GM19043 (cell line): ENCODE results near the gene C16orf95.

Source experiments
- ATAC-seq: cut with Tn5 transposase; IDR thresholded peaks from one replicate; pipeline ENCODE4 v1.9.1; 2021; ENCODE audit warnings: low read depth; ENCODE audit not compliant: unreplicated experiment

Gene C16orf95

DNA sequence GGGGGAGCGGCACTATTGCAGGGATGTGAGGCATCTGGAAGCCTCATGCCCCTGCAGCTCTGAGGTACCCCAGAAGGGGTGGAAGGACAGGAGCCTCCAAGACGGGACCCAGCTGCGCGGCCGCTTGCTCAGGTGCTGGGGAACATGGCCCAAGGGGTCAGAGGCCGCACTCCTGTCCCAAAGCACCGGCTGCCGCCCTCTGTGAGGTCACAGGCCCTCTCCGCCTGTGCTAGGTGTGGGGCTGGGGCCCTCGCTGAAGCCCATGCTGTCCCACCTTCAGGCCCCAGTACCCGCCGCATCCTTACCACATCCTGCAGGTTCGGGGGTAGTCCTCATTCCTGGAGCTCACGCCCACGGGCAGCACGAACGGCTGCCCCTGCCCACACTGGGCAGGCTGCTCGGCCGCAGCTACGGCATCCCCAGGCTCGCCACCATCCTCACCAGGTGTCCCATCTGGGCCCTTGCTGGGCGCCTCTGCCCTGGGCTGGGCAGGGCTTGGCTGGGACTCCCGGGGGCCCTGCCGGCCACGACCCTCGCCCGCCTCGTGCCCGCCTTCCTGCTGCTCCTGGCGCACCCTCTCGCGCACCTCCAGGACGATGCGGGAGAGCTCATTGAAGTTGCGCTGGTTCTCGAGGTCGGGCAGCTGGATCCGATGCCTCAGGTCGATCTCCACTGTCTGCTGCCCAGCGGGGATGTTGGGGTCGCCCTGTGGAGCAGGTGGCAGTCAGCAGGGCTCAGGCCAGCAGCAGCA, 16.6 kb upstream of the C16orf95 start:
- no peak for ATAC-seq

DNA sequence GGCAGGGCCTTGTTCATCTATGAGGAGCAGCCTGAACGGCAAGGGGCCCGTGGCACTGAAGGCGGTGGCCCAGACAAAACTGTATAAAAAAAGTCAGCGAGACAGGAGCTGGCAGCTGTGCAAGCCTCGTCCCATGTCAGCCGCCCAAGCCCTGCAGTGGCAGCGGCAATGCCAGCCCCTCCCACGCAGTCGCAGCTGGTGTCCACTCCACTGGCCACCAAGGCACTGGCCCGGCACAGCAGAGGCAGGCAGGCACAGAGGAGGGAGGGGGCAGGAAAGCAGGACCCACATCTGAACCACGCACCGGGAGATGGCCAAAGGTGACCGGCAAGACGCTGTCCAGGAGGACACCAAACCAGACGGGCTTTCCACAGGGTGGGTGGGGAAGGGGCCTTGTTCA, 15.9 kb upstream of the C16orf95 start:
- no peak for ATAC-seq

DNA sequence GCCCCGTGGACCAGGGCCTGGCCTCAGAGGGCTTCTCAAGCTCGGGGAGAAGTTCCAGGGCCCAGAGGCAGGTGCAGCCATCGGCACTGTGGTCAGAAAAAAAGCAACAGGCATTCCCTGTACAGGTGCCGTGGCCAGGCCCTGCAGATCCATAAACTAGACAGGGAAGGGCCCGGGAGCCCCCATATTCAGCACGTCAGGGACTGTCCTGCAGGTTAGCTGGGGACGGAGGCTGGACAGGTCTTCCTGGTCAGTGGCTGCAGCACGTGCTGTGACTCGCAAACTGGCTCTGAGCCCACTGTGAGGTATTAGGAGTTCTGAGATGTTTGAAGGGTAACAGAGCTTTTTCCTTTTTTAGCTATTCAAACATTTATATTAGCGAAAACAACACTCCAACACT, 15.0 kb upstream of the C16orf95 start:
- ATAC-seq: no peak

DNA sequence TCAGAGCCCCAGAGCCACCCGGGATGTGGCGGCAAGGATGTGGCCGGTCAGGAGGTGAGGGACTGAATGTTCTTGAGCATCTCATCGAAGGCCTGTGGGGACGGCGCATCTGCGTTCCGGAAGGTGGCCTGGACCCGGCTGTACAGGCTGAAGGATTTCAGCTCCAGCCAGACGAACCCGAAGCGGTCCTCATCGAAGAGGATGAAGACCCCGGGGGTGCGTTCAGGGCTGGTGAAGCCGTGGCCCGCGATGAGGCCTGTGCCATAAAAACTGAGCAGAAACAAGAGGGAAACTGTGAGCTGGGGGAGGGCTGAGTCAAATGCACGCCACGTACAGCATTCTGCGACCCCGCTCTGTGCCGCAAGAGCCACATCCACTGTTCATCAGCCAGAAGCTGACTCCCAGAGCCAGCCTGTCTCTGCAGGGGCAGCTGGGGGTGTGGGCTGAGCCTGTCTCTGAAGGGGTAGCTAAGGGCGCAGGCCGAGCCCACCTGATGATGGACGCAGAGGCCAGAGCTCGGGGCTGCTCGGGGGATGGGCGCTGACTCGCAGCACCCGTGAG, 14.1 kb upstream of the C16orf95 start:
- ATAC-seq: no peak

DNA sequence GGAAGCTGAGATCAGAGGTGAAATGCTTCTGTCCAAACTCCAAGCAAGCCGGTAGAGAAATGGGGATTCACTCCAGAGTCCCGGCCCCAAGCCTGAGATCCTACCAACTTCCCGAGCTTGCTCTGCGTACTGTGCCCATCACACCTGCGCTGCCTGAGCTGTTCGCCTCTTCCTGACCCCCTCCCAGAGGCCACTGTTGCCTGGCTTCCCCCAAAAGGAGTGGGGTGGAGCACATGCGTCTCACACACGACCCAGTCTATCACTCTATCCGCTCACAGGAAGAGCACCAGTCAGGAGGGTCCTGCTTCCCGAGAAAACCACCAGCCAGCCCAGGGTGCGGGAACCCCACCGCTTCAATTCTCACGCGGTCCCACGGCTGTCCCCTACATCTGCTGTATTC, 13.5 kb upstream of the C16orf95 start:
- ATAC-seq: no peak

DNA sequence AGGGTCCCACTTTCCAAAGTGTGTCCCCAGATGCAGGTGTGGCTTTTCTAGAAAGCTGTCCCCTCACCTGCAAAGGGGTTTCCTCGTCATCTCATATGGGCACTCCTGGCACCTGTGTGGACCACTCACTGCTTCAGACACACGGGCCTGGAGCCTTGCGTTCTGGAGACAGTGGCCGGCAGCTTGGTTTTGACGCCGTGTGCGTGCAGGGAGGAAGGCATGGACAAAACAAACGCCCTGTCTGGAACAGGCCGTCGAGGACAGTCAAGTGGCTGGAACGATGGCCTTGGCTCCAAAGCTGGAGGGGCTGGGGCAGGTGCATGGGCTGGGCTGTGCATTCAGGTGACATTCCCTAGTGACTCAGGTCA, 13.0 kb upstream of the C16orf95 start:
- no peak for ATAC-seq

DNA sequence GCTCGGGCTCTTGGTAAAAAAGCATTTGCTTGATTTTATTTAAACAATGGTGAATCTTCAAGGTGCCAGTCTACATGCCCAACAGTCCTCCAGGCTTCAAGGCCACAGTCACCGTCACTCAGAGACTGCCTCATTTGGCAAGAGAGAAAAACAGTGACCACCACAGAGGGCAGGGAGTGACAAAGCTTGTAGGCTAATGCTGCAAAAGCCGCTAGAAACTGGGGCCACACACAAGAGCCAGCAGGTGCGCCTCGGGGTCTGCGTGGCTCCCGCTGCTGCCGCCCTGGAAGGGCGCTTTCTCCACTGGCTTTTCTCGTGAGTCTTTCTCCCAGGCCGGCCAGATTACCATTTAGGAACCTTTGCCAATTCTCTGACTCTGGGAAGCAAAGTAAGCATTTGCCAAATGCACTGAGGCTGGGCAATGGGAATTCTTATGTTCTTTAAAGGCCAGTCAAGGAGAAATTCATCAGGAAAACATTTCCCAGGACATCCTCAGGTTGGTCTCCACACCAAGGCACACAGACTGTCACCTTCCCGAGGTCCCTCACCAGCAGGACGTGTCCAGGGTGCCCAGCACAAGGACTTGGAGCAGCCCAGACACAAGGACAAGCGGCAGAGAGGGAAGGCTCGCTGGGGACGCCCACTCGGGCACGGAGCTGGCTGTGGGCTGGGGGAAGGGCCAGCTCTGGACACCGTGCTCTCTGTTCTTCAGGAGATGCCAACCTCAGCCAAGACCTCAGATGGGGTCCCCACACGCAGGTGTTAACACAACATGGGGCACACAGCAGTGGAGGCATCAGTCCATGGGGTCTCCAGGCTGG, 12.5 kb upstream of the C16orf95 start:
- no peak for ATAC-seq

DNA sequence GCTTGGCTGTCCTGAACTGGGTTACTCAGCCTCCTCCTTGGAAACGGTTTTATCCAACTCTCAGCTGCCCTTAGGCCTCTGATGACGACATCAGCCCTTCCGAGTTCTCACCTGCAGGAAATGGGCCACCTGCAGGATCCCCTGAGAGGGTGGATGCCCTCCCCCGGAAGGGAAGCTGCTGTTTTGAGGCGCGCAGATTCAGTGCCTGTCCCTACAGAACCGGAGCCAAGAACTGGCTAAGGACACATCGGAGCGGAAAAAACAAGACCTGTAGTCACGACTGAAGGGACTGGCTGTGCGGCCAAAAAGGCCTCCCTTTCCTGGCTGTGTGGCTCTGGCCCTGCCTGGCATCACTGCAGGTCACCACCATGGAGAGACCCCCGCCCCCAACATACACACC, 11.7 kb upstream of the C16orf95 start:
- no peak for ATAC-seq

DNA sequence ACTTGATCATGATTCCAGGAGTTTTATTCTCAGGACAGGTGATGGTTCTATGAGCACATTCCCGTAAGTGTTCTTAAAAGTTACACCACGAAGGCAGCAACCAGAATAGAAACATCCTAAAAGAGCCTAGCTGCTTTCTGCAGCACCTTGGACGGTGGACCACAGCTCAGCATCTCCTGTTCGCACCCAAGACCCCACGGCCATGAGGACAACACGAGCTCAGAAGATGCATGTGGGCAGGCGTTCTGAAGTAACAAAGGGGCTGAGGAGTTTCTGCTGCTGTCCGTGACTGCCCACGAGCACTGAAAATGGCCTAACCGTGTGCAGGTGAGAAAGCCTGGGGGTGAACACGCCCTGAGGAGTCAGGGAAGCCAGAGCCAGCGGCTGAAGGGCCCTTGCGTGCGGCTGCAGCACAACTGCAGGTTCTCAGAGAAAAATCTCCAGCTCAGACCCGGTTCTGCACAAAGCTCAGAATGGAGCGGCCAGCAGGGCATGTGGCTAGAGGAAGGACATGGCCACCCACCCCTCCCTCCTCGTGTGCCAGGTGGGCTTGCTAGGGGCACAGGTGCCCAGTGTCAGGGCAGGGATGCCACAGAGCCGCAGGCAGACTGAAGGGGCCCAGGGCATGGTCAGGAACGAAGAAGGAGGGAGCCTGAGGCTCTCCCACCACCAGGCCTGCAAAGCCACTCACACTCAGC, 10.8 kb upstream of the C16orf95 start:
- no peak for ATAC-seq

DNA sequence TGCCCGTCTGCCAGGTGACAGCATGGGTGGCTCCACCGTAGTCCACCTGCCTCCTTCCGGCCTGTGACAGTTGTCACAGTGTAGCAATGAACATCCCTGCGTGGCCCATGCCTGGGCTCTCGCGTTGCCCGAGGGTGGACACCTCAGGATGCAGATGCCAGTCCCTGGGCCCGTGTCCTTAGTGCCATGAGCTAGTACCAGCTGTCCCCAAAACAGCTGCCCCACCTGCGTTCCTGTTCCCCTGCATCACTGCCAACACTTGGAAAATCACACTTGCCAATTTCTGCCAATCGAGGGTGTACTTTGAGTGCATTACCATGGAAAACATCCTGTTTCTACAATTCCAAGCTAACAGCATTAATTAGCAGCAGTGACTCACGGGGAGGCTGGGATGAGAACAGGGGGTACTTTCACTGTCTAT, 9.0 kb upstream of the C16orf95 start:
- ATAC-seq: no peak

DNA sequence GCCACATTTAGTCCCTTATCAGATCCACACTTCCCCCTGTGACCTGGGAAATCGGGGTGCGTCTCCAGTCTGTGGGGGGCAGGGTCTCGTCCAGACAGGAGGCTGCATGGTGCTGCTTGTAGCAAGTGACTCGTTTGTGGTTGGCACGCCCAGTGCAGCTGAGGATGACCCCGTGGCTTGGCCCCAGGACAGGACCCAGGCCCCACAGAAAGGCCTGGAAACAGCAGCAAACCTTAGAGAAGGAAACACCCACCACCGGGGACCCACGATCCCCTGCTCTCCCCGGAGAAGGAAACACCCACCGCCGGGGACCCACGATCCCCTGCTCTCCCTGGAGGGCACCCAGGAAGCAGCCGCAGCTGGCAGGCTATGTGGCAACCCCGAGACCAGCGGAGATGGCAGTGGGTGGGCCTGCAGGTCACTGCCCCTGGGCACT, 8.2 kb upstream of the C16orf95 start:
- ATAC-seq: no peak

DNA sequence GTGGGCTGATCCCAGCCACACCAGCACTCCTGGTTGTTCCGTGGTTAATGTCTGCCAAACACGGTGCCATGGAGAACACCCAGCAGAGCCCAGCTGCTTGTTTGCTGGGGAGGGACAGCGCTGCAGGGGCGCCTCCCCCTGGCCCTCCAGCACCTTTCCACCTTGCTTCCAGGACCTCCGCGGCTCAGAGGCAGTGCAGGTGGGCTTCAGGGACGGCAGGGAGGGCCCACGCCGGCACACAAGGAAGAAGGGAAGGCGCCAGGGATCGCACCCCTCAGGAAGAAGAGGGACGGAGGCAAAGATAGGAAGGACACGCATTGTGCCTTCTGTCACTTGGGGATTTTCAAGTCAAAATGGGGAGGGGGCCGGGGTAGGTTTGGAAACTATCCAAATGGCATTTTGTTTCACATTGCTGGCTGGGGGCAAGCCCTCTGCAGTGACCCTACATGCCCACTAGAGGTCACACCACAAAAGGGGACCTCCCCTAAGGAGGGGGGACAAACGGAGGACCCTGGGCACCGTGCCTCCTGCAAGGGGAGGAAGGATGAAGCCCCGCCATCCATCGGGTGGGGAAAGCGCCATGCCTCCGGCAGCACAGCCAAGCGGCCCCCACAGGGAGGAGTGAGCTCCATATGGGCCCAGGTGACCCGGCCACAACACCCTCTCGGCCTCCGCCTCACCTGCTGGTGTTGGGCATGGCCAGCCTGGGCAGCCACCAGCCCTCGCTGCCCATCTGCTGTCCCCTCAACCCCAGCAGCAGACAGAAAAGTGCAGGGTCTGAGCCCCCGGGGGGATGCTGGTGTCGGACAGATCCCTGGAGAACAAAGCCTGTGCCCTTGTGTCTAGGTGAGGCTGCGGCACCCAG, 7.5 kb upstream of the C16orf95 start:
- no peak for ATAC-seq

DNA sequence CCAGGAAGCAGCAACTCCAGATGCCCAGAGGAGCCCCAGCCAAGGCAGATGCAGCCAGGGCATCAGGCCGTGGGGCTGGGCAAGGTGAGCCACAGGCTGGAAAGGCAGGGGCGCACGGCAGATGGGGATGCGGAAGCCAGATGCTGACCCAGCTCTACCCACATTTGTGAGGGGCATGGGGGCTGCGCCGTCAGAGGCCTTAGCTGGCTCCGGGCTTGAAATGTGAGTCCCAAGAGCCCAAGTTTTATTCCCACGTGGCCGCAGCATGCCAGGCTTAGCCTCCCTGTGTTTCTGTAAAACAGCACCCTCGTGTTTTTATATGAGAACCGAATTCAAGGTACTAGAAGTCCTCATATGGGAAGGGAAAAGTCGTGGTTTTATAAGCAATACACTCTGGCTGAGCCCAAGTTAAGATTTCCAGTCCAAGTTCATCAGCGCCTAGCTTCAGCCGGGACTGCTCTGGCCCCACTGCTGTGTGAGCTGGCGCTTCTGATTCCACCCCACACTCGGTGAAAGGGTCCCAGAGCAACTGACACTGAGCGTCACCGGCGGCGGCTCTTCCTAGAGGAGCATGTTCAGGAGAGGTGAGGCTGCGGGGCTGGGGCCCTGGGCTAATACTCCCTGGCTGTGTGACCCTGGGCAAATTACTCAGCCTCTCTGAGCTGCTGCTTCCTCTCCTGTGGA, 6.7 kb upstream of the C16orf95 start:
- ATAC-seq: no peak

DNA sequence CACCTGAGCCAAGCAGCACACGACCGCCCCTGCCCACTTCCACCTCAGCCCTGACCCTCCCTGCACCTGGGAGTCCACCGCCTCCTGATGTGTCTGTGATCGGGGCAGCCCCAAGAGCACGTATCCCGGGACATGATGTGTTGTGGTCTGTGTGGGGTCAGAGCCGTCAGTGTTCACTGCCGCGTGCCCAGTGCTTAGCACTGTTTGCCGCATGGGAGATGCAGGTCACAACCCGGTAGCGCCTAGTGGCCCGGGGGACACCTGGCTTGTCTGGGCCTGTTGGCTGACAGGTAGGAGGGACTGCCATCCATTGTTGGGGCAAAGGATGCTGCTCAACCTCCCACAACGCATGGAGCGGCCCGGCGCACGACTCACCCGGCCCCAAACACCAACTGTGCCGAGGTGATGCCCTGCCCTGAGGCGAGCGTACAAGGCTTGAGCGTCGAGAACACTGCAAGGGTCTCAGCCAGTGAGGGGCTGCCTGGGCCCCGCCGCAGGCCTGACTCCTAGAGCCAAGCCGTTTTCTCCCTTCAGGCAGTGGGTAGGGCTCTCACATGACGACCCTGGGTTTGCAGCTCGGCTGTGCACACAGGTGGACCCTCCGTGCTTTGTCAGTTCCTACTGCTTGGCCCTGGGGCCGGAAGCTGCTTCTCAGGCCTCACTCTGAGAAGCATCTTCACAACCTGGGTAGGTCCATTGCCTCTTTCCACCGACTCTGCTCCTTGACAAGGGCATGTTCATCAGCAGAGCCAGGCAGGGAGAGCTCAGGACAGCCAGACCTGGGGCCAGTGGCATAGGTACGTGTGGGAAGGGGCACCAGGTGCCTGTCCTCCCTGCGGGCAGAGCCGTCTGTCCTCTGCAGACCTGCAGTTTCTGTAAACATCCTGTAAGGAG, 5.9 kb upstream of the C16orf95 start:
- ATAC-seq: no peak

DNA sequence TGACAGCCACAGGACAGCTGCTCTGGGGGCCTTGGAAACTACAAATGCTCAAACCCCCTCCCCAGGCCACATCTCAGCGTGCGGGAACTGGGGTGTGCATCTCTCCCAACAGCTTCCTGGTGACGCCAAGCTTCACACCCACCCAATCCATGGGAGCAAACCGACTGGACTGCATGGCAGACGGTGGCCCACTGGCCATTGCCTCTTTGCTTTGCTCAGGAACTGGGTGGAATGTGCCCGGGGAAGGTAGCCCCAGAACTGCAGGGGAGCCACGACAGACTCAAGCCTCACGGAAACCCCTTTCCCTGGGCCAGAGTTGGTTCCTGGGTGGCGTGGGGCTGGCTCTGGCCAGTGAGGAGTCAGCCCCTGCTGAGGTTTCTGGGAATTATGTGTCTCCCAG, 5.2 kb upstream of the C16orf95 start:
- no peak for ATAC-seq

DNA sequence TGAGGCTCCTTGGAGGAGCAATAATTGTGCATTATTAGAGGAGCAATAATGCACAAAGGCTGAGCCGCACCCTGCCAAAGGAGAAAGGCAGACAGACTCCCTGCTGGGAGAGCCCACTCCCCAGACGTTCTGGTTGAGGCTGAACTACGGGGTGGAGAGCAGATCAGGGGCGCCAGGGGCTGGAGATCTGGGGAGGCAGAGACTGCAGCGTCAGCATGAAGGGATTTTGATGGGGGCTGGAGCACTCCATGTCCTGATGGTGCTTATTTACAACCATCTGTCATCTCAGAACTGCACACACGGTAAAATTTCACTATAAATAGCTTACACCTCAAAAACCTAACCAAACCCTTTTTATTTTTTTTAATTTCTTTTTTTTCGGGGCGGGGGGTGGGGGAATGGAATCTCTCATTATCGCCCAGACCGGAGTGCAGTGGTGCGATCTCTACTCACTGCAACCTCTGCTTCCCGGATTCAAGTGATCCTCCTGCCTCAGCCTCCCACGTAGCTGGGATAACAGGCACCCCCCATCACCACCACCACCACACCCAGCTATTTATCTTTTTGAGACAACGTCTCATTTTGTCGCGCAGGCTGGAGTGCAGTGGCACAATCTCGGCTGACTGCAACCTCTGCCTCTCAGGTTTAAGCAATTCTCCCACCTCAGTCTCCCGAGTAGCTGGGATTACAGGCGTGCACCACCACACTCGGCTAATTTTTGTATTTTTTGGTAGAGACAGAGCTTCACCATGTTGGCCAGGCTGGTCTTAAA, 4.3 kb upstream of the C16orf95 start:
- ATAC-seq: no peak

DNA sequence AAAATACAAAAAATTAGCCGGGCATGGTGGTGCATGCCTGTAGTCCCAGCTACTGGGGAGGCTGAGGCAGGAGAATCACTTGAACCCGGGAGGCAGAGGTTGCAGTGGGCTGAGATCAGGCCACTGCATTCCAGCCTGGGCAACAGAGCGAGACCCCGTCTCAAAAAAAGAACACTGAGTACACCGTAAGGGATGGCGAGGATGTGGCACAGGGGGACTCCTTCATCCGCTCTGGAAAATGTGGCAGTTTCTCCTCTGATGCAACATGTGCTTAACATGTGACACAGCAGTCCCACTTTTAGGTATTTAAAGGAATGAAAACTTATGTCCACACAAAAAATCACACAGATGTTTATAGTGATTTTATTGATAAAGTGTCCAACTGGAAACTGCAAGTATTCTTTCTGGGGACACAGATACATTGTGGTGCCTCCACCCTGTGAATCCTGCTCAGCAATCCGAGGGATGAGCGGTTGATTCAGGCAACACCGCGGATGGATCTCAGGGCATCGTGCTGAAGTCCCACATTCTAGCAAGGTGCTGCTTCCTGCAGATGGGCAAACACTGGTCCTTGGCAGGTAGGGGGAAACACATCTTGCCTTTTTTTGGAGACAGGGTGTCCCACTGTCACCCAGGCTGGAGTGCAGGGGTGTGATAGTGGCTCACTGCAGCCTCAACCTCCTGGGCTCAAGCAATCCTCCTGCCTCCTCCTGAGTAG, 3.5 kb upstream of the C16orf95 start:
- ATAC-seq: no peak
